ENCODE results near the gene CDKN1A.

CDKN1A gene

DNA sequence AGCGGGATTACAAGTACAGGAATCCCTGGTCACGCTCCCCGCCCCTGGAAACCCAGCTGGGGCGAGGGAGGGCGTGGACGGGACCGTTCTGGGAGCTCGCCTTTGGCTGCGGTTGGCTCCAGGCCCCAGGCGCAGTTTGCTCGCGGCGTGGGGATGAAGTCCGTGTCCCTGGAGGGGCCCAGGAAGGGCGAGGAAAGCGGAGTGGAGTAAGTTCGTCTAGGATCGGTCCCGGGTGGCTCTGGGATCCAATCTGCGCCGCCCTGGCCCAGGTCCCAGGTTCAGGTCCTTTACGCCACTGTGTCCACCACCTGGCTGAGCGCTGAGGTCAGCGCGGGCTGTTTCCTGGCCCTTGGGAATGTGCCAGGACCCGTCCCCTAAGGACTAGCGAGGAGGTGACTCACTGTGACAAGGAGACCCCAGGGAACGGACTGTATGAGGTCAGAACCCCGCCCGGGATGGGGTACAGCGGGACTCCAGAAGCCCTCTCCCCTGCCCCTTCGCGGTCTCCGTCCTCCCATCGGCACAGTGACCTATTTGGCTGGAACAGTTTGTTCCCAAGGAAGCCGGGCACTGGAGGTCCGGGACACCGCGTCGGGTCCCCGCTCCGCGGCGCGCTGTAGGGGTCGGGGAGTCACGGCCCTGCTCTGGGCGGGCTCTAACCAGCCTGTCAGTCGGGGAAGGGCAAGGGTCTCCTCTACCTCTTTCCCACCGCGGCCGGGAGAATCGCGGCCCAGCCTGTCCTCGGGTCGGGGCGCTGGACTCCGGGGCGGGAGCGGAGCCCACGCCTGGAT, 724 bp downstream of the CDKN1A start:
- DNase-seq: peak; percentile 23

DNA sequence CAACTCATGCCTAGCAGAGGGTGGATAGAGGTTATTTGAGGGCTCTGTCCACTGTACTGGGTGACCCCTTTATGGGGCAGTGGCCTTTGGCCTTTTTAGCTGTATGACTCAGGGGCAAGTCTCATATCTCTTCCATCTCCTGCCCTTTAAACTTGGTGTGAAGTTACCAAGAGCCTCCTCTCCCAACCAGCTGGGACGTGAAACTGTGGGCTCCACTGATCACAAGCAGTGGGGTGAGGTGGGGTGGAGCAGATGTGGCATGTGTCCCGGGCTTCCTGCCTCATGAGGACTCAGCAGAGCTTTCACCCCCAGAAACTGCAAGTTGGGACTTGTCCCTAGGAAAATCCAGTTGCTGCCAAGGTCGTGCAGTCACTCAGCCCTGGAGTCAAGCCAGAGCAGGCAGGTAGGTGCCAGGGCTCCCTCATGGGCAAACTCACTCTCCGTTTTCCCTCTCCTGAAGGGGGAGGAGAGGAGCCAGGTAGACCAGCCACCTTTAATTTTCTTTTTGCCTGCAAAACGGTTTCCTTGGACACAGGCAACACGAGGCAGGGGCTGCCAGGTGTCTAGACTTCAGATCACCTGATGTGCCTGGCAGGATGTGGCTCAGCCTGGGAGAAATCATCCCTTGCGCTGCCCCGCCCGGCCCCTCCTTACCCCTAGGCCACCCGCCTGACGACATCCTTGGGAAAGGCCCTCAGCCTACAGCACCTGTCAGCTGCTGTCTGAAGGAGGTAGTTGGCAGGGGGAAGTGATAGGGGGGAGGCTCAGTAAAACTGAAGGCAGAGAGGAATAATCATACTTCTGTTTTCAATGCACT, 4.0 kb downstream of the CDKN1A start:
- peak; percentile 40 for DNase-seq

GRCh38 chr6:36683145-36683655, 4.7 kb downstream of the CDKN1A start:
- no peak for DNase-seq

DNA sequence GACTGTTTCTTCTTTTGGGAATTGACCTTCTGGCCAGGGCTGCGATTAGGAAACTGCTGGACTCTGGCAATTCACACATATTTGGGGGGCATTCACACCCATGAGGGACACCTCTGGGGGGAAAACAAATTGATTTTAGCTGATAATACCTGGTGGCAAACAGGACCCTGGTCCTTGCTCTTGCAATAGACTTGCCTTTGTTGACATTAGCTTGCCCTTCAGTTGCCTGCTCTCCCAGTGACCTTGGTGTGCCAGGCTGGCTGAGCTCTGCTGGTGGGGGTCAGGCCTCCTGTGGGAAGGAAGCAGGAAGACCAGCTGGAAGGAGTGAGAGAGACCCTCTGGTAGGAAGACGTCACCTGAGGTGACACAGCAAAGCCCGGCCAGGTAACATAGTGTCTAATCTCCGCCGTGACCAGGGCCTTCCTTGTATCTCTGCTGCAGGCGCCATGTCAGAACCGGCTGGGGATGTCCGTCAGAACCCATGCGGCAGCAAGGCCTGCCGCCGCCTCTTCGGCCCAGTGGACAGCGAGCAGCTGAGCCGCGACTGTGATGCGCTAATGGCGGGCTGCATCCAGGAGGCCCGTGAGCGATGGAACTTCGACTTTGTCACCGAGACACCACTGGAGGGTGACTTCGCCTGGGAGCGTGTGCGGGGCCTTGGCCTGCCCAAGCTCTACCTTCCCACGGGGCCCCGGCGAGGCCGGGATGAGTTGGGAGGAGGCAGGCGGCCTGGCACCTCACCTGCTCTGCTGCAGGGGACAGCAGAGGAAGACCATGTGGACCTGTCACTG, 5.3 kb downstream of the CDKN1A start:
- no peak for DNase-seq

- DNase-seq: no peak
Observed at GRCh38 chr6:36684447-36684812, 5.9 kb downstream of the CDKN1A start.

DNA sequence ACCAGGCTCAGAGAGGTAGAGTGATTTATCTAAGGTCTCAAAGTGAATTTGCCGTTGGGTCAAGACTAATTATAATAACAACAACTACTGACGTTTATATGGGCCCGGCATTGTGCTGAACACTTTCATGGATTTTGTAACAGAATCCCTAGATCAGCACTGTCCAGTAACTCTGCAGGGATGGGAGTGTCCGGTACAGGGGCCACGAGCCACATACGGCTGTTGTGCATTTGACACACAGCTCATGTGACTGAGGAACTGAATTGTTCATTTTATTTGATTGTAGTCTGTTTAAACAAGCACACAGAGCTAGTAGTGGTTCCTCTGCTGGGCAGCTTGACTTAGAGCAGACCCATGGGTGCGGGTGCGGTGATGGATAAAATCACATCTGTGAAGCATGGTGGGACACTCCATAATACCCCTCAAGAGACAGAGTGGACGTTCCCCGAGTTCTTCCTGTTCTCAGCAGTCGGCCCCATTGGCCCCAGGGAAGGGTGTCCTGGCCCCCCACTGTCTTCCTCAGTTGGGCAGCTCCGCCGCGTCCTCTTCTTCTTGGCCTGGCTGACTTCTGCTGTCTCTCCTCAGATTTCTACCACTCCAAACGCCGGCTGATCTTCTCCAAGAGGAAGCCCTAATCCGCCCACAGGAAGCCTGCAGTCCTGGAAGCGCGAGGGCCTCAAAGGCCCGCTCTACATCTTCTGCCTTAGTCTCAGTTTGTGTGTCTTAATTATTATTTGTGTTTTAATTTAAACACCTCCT, 6.8 kb downstream of the CDKN1A start:
- no peak for DNase-seq

- DNase-seq: peak; percentile 63
Observed at GRCh38 chr6:36685926-36686667, 7.6 kb downstream of the CDKN1A start.

DNA sequence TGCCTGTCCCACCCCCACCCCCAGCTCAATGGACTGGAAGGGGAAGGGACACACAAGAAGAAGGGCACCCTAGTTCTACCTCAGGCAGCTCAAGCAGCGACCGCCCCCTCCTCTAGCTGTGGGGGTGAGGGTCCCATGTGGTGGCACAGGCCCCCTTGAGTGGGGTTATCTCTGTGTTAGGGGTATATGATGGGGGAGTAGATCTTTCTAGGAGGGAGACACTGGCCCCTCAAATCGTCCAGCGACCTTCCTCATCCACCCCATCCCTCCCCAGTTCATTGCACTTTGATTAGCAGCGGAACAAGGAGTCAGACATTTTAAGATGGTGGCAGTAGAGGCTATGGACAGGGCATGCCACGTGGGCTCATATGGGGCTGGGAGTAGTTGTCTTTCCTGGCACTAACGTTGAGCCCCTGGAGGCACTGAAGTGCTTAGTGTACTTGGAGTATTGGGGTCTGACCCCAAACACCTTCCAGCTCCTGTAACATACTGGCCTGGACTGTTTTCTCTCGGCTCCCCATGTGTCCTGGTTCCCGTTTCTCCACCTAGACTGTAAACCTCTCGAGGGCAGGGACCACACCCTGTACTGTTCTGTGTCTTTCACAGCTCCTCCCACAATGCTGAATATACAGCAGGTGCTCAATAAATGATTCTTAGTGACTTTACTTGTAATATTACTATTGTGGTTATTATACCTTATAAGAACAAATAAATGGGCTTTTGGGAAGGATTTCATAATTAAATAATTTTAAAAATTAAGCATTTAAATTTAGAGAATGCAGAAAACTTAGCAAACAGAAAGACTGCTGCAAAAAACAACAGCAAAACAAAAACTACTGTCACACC, 8.4 kb downstream of the CDKN1A start:
- no peak for DNase-seq

DNA sequence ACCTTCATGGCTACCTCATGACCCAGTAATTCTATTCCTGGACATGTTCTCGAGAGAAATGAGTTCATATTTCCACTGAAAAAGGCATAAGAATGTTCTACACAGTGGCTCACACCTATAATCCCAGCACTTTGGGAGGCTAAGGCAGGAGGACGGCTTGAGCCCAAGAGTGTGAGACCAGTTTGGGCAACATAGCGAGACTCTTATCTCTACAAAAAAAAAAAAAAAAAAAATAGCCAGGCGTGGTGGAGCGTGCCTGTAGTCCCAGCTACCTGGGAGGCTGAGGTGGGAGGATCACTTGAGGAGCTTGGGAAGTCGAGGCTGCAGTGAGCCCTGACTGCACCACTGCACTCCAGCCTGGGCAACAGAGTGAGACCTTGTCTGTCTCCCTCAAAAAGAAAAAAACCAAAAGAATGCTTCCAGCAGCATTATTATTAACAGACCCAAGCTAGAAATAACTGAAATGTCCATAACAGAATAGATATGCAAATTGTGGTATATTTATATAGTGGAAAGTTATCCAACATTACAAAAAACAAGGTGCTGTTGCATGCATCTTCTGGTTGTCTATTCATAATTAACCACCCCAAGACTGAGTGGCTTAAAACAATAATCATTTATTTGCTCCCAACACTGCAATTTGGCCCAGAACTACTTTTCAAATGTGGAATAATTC, 9.7 kb downstream of the CDKN1A start:
- DNase-seq: no peak

GRCh38 chr6:36688739-36689075, 10.2 kb downstream of the CDKN1A start:
- DNase-seq: no peak

DNA sequence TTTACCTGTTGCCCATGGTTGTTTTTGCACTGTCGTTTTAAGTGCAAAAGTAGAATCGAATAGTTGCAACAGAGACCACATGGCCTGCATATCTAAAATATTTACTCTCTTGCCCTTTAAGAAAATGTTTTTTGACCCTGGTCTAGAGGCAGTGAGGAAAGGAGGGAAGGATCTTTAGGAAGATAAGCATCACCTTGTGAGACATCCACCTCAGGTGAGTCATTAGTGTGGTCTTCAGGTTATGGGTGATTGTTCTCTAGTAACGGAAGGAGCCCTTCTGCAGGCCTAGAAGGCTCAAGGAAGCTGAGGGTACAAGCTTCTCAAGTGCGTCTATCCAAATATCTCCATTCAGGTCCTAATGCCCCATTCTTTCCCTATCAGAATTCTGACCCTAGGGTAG, 12.5 kb downstream of the CDKN1A start:
- DNase-seq: no peak

DNA sequence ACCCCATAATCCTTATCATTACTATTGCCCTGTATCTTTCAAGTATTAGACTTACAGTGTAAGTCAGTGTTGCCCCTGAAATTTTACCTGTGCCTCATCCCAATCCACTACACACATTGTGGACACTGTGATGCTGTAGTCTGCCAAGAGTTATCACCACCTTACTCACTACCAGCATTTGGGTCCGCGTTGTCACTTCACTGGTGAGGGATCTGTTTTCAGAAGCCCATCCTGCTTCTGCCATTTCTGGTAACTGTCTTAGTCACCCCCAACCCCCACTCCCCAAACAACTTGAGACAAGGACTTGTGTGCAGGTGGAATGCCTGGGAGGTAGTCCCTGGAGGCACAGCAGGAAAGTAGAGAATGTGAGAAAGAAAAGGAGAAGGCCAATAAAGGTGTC, 13.1 kb downstream of the CDKN1A start:
- no peak for DNase-seq

DNA sequence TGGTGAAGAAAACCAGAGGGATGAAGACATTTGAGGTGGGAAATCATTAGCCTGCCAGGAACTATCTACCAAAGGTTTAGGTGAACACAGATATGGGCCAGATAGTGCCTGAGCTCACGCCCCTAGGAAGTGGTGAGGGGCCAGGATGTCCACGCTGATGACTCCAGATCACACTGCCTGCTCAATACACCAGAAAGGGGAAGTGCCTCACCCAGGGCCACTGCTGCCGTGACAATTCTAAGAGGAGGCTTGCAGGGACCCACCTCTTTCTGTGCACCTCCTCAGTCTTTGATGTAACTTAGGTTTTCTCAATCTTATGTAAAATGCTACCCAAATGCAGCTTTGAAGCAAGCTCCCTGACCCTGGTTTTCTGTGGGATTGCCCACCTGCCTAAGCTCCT, 13.7 kb downstream of the CDKN1A start:
- DNase-seq: peak; percentile 77

DNA sequence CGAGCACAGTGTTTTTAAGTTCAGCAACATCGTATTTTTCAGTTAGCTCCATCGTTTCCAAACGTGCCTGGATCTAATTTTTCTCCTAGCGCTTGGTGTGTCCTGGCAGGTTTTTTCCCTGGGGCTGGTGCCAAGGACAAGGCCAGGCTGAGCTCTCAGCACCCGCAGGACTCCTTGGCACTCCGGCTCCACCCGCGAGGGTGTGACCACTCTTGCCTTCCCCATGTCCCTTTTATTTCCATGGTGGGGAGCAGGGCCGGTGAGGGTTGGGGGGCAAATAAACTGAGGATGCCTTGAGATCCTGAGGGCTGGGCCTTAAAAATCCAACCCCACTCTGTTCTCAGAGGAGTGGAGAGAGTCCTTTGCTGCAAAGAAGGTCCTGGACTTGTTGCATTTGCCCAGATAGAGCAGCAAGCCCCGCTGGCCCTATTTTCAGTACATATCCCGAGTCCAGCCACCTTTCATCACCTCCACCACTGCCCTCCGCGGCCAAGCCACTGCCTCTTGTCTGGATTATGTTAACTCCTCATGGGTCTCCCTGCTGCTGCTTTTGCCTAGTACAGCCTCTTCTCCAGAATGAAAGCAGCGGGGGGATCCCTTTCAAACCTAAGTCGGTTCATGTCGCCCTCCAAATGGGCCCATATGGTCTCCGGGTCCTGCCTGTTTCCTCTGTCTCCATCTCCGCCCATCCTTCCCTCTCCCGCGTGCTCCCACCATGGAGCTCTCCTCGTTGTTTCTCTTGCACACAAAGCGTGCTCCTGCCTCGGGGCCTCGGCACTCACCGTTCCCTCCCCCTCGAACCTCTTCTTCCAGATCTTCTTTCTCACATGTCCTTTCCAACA, 14.6 kb downstream of the CDKN1A start:
- no peak for DNase-seq

GRCh38 chr6:36694616-36695015, 16.1 kb downstream of the CDKN1A start:
- no peak for DNase-seq

DNA sequence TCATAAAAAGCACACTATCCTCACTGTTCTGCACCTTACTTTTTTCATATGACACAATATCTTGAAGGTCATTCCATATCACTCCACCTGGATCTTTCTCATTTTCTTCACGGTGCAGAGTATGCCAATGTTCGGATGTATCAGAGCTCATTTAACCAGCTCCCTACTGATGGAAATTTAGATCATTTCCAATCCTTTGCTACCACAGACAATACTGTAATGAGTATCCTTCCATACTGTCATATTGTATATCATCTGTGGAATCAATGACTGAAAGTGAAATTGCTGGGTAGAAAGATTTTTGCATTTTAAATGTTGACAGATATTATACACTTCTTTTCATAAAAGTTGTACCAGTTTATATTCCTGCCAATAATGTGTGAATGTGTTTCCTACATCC, 16.9 kb downstream of the CDKN1A start:
- no peak for DNase-seq

GRCh38 chr6:36697481-36697903, 19.0 kb downstream of the CDKN1A start, which contains the start of gene RAB44:
Gene RAB44, plus strand, starts transcription at chr6:36697826. Its CDS starts 6,410 bp downstream, at chr6:36704236.
- DNase-seq: peak; percentile 80

DNA sequence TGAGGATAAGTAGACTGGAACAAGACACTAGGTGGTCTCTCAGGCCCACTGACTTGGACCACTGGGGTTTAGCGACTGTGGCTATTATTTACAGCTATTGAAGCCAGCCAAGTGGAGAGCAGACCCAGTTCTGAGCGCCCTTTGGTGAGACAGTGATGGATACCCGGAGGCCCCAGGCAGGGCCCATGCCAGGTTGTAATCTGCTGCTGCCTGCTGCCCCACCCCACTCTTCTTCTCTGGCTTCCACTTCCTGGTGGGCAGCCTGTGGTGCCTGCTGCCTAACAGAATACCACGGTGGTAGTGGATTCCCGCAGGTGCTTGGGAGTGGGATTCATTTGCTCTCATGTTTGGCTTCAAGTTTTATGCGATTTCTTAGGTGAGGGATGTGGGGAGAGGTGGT, 19.7 kb downstream of the CDKN1A start:
- no peak for DNase-seq

DNA sequence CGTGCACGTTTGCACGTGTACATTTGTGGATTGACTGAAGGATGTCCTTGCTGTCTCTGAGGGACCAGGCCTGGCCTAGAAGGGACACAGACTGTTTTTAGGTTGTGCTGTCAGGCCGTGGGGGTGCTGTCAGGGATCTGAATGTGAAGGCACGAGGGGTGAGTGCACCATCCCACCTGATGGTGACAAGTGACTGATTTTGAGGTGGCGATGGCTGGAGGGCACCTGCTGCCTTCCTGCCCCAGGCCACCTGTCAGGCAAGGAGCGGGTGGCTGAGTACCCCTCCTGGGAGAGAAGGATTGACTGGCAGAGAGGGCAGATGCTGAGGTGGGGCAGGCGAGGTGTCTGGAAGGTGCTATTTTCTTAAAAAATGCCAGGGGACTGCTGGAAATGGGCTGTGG, 20.4 kb downstream of the CDKN1A start:
- DNase-seq: no peak

Measured in hematopoietic multipotent progenitor cell treated with erythropoietin and hydrocortisone succinate and interleukin-3 and kit ligand, for 6 days (in vitro differentiated cells).